H1 (cell line): Measurements from ENCODE around the gene TBCE. TPM values are rescaled to one million over a fixed set of nuclear protein-coding genes. Genes with fewer than 3 reads are reported as not detected.

Source experiments
- CTCF ChIA-PET: fragments of 300-600 bp; sonication (Branson Sonifier 250); formaldehyde crosslinking; loops from one replicate; lab custom pipeline; 2021; ENCODE audit not compliant: partially characterized antibody; lab: Charles Lee
- POLR2A ChIA-PET: fragments of 300-600 bp; sonication (Branson Sonifier 250); formaldehyde crosslinking; loops from one replicate; lab custom pipeline; 2021; ENCODE audit warnings: inconsistent platforms; ENCODE audit not compliant: partially characterized antibody; lab: Charles Lee
- DNase-seq, 2 experiments: peaks; one replicate each; pipeline versions ENCODE4 v3.0.0 to v3.0.0-alpha.2; 2010 to 2022; ENCODE audit warnings: low spot score in 2 of 2, low read depth in 1 of 2, mixed read lengths in 1 of 2
- FAIRE-seq: peaks from 2 replicates; lab custom pipeline; 2011; peaks lifted over from hg19 to GRCh38; lab: Jason Lieb, UNC
- H2AFZ ChIP-seq: 2 replicates; pipeline ENCODE4 v1.8.1; 2012; ENCODE audit warnings: low read length, inconsistent platforms
- H2AK5ac ChIP-seq: 2 replicates; pipeline ENCODE4 v1.6.1; 2013; ENCODE audit warnings: low read depth, low read length
- H2BK120ac ChIP-seq: replicated peaks from 2 replicates; pipeline ENCODE3; 2013; ENCODE audit warnings: low read depth, low read length, inconsistent platforms
- H2BK12ac ChIP-seq: 2 replicates; pipeline ENCODE4 v1.6.1; 2013; ENCODE audit warnings: low read depth, low read length
- H2BK15ac ChIP-seq: 2 replicates; pipeline ENCODE4 v1.6.1; 2013; ENCODE audit warnings: low read length
- H2BK20ac ChIP-seq: 2 replicates; pipeline ENCODE4 v1.6.1; 2013; ENCODE audit warnings: low read length
- H2BK5ac ChIP-seq: 2 replicates; pipeline ENCODE4 v1.6.1; 2013; ENCODE audit warnings: low read depth, low read length
- H3K14ac ChIP-seq: 2 replicates; pipeline ENCODE4 v1.6.1; 2013; ENCODE audit warnings: inconsistent platforms; ENCODE audit not compliant: insufficient read length
- H3K18ac ChIP-seq: 2 replicates; pipeline ENCODE4 v1.6.1; 2013; ENCODE audit warnings: low read length; ENCODE audit errors: extremely low read depth
- H3K23ac ChIP-seq: 2 replicates; pipeline ENCODE4 v1.6.1; 2013; ENCODE audit warnings: inconsistent platforms; ENCODE audit not compliant: insufficient read length
- H3K23me2 ChIP-seq: 2 replicates; pipeline ENCODE4 v1.6.1; 2013; ENCODE audit warnings: low read depth, low read length
- H3K27ac ChIP-seq: 2 replicates; pipeline ENCODE4 v1.6.1; 2011; ENCODE audit warnings: low read depth, low read length, inconsistent platforms
- H3K27me3 ChIP-seq, 4 experiments: replicated peaks in 1 of 4; 1 replicate in 1 of 4; 2 replicates in 3 of 4; pipeline versions ENCODE4 v1.6.1 to v1.8.1; 2011 to 2013; ENCODE audit warnings: low read length in 3 of 4, mild to moderate bottlenecking in 3 of 4, inconsistent platforms in 2 of 4, mixed read lengths in 2 of 4, moderate library complexity in 1 of 4; ENCODE audit not compliant: control insufficient read depth in 3 of 4, insufficient read depth in 3 of 4; ENCODE audit errors: extremely low read depth in 1 of 4
- H3K36me3 ChIP-seq, 4 experiments: 2 replicates each; pipeline versions ENCODE4 v1.6.1 to v1.8.1; 2011 to 2013; ENCODE audit warnings: mild to moderate bottlenecking in 4 of 4, low read length in 3 of 4, moderate library complexity in 2 of 4, control low read depth in 1 of 4, inconsistent platforms in 1 of 4; ENCODE audit not compliant: insufficient read depth in 4 of 4, control insufficient read depth in 2 of 4
- H3K4ac ChIP-seq: replicated peaks from 2 replicates; pipeline ENCODE3; 2013; ENCODE audit warnings: low read length, low read depth, mixed read lengths, inconsistent platforms; ENCODE audit not compliant: insufficient read length
- H3K4me1 ChIP-seq, 4 experiments: replicated peaks in 1 of 4; 1 replicate in 1 of 4; 2 replicates in 3 of 4; pipeline versions ENCODE4 v1.6.1 to v1.8.1; 2011 to 2013; ENCODE audit warnings: low read length in 3 of 4, inconsistent platforms in 2 of 4, mixed read lengths in 1 of 4; ENCODE audit not compliant: insufficient read depth in 4 of 4, control insufficient read depth in 3 of 4
- H3K4me2 ChIP-seq, 2 experiments: 2 replicates each; pipeline versions ENCODE4 v1.6.1 to v1.8.1; 2011 to 2013; ENCODE audit warnings: low read depth in 2 of 2, low read length in 2 of 2, control low read depth in 1 of 2, inconsistent platforms in 1 of 2, mild to moderate bottlenecking in 1 of 2; ENCODE audit not compliant: insufficient read depth in 1 of 2
- H3K4me3 ChIP-seq, 4 experiments: fragments of 200-600, 300-600 bp in 1 of 4; sonication (generic), shearing (Covaris generic), sonication (Bioruptor Twin) in 1 of 4; 2 replicates each; pipeline versions ENCODE4 v1.5.1 to v1.8.1; 2011 to 2016; ENCODE audit warnings: low read length in 4 of 4, low read depth in 3 of 4, control low read depth in 2 of 4, inconsistent platforms in 2 of 4, mild to moderate bottlenecking in 2 of 4, mixed read lengths in 1 of 4, moderate library complexity in 1 of 4; ENCODE audit not compliant: insufficient read depth in 2 of 4; ENCODE audit errors: extremely low read depth in 1 of 4
- H3K56ac ChIP-seq: replicated peaks from 2 replicates; pipeline ENCODE3; 2013; ENCODE audit warnings: low read depth, mild to moderate bottlenecking, mixed read lengths, low read length, inconsistent platforms; ENCODE audit not compliant: insufficient read length
- H3K79me1 ChIP-seq: 2 replicates; pipeline ENCODE4 v1.6.1; 2013; ENCODE audit warnings: low read depth, low read length, control low read depth
- H3K79me2 ChIP-seq, 2 experiments: 2 replicates each; pipeline versions ENCODE4 v1.6.1 to v1.8.1; 2012 to 2013; ENCODE audit warnings: low read length in 2 of 2, mild to moderate bottlenecking in 2 of 2, inconsistent platforms in 1 of 2; ENCODE audit not compliant: insufficient read depth in 2 of 2, control insufficient read depth in 1 of 2
- H3K9ac ChIP-seq, 4 experiments: replicated peaks in 1 of 4; 1 replicate in 1 of 4; 2 replicates in 3 of 4; pipeline versions ENCODE4 v1.6.1 to v1.8.1; 2011 to 2013; ENCODE audit warnings: low read depth in 3 of 4, low read length in 3 of 4, control low read depth in 2 of 4, mild to moderate bottlenecking in 2 of 4, moderate library complexity in 2 of 4, inconsistent platforms in 1 of 4; ENCODE audit errors: extremely low read depth in 1 of 4
- H3K9me3 ChIP-seq, 2 experiments: 2 replicates each; pipeline versions ENCODE4 v1.6.1 to v1.8.1; 2012 to 2013; ENCODE audit warnings: mild to moderate bottlenecking in 2 of 2, moderate library complexity in 2 of 2, control low read depth in 1 of 2, inconsistent platforms in 1 of 2, low read depth in 1 of 2, low read length in 1 of 2, mixed read lengths in 1 of 2; ENCODE audit not compliant: insufficient read depth in 2 of 2
- H4K20me1 ChIP-seq, 2 experiments: replicated peaks in 1 of 2; 2 replicates each; pipeline versions ENCODE3 to v1.8.1; 2011 to 2013; ENCODE audit warnings: inconsistent platforms in 2 of 2, low read length in 2 of 2, mild to moderate bottlenecking in 1 of 2; ENCODE audit not compliant: insufficient read depth in 2 of 2, control insufficient read depth in 1 of 2
- H4K5ac ChIP-seq: 2 replicates; pipeline ENCODE4 v1.6.1; 2013; ENCODE audit warnings: low read length, low read depth, mixed read lengths, inconsistent platforms; ENCODE audit not compliant: insufficient read length
- H4K8ac ChIP-seq: 2 replicates; pipeline ENCODE4 v1.8.0; 2013; ENCODE audit warnings: mild to moderate bottlenecking, moderate library complexity, low read length, inconsistent platforms; ENCODE audit not compliant: insufficient read depth; ENCODE audit errors: extremely low read depth
- H4K91ac ChIP-seq: replicated peaks from 2 replicates; pipeline ENCODE3; 2013; ENCODE audit warnings: low read length, mixed read lengths, inconsistent platforms; ENCODE audit not compliant: insufficient read length
- BACH1 ChIP-seq: IDR thresholded peaks from 2 replicates; pipeline ENCODE4 v1.6.1; 2012; ENCODE audit warnings: low read length, improper control_type of control experiment
- CBX5 ChIP-seq: fragments of 300-800, 300-1000 bp; sonication (generic); IDR thresholded peaks from 2 replicates; pipeline ENCODE4 v1.7.1; 2016; ENCODE audit warnings: antibody characterized with exemption, low read length, low read depth
- CTBP2 ChIP-seq: IDR thresholded peaks from 2 replicates; pipeline ENCODE4 v1.7.0; 2011; ENCODE audit warnings: borderline replicate concordance, mild to moderate bottlenecking, moderate library complexity, mixed read lengths, low read length; ENCODE audit not compliant: insufficient read depth, insufficient read length
- EGR1 ChIP-seq: IDR thresholded peaks from 2 replicates; pipeline ENCODE4 v1.6.1; 2011; ENCODE audit warnings: low read depth, low read length, borderline replicate concordance
- EZH2 ChIP-seq: fragments of 200-600 bp; sonication (generic); IDR thresholded peaks from 2 replicates; pipeline ENCODE4 v1.7.1; 2012; ENCODE audit warnings: low read depth, mild to moderate bottlenecking, moderate library complexity, low read length, inconsistent platforms; ENCODE audit not compliant: severe bottlenecking
- NANOG ChIP-seq: IDR thresholded peaks from 2 replicates; pipeline ENCODE4 v1.6.1; 2011; ENCODE audit warnings: low read length, low read depth, mild to moderate bottlenecking, inconsistent platforms; ENCODE audit not compliant: insufficient read depth, poor library complexity, severe bottlenecking
- NRF1 ChIP-seq: IDR thresholded peaks from 2 replicates; pipeline ENCODE4 v1.6.1; 2011; ENCODE audit warnings: mild to moderate bottlenecking, low read depth, low read length, improper control_type of control experiment
- POLR2A ChIP-seq, 2 experiments: IDR thresholded peaks; 1 replicate in 1 of 2; 2 replicates in 1 of 2; pipeline ENCODE4 v1.6.1; 2011; ENCODE audit warnings: low read depth in 2 of 2, low read length in 2 of 2, mild to moderate bottlenecking in 2 of 2; ENCODE audit errors: control extremely low read depth in 1 of 2
- SUZ12 ChIP-seq: fragments of 200-600 bp; sonication (generic); IDR thresholded peaks from 2 replicates; pipeline ENCODE4 v1.6.1; 2012; ENCODE audit warnings: mild to moderate bottlenecking, inconsistent platforms, low read length, moderate library complexity, mixed read lengths
- TAF1 ChIP-seq: IDR thresholded peaks from 2 replicates; pipeline ENCODE4 v1.6.1; 2011; ENCODE audit warnings: mild to moderate bottlenecking, low read depth, low read length
- TBP ChIP-seq: IDR thresholded peaks from 2 replicates; pipeline ENCODE4 v1.6.1; 2011; ENCODE audit warnings: low read depth, low read length, improper control_type of control experiment
- WGBS, 2 experiments: shearing (Covaris generic) in 1 of 2; methylation state at CpG; one replicate each; pipeline versions ENCODE4 v1.1.6 to v1.1.7; 2013 to 2015; ENCODE audit warnings: low lambda C conversion rate in 2 of 2, mixed read lengths in 2 of 2, inconsistent platforms in 1 of 2, low coverage in 1 of 2, missing lambda C conversion rate in 1 of 2; ENCODE audit not compliant: insufficient replicate concordance in 2 of 2, insufficient coverage in 1 of 2, insufficient read length in 1 of 2; ENCODE audit errors: extremely low coverage in 1 of 2, missing lambda C conversion rate in 1 of 2; 5-methylcytosine and 5-hydroxymethylcytosine counted together
- polyA plus RNA-seq, 7 experiments: library from polyadenylated mRNA; depleted of rRNA in 3 of 7; stranded (reverse) in 5 of 7; unstranded in 2 of 7; fragments of >200 nt in 5 of 7; fragments of 200-250 nt in 2 of 7; gene quantifications; 1 replicate in 5 of 7; 2 replicates in 1 of 7; 4 replicates in 1 of 7; pipeline versions ENCODE4 v1.2.1 to v1.2.3, GENCODE V29; 2011 to 2013; ENCODE audit warnings: missing spikeins in 2 of 7, mixed read lengths in 2 of 7
- total RNA-seq: library from RNA; stranded (reverse); fragmentation: NEBNext Ultra II Directional; extraction: Animal tissue kit (Norgen Biotek cat#: 25700); gene quantifications from 2 replicates; pipeline ENCODE4 v1.2.1, GENCODE V29; 2021
- TF ChIP-seq, protein P1 (sequence below): IDR thresholded peaks from 2 replicates; pipeline ENCODE4 v1.6.1; 2012; ENCODE audit warnings: inconsistent platforms
- TF ChIP-seq, protein P2 (sequence below): IDR thresholded peaks from 2 replicates; pipeline ENCODE4 v1.6.1; 2012; ENCODE audit warnings: low read length, inconsistent platforms

TBCE gene
- total and polyA plus RNA-seq, 2 of the 8 experiments (the other 6 are each of a cell fraction or from before 2014, with no cell fraction given): 22.7 to 42.9 TPM

DNA sequence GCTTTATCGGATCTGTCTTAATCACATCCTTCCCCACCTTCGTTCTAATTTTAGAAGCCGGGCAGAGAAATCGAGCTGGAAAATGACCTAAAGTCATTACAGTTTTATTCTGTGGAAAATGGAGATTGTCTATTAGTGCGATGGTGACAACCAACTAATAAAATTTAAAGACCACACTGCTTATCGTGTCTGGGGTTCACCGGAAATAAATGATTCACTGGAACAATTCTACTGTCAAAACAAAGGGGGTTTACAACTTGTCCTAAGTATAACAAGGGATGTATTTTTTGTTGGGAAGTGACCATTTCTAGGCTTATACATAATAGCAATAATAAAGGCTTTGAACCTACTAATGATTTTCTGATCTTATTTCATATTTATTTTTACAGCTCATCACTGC lies 81.4 kb downstream of the TBCE start:
- H3K79me1 ChIP-seq: no peaks in the 10 kb centered on the region
- CTCF ChIA-PET: no interaction called here
- no peak overlapping the region for H4K91ac ChIP-seq
- FAIRE-seq (no peak), DNase-seq (no peak)
- peaks cover 8 to 68% (median 49%) of the 10 kb centered on the region in 4 experiments for H3K36me3 ChIP-seq
- H3K4me3 ChIP-seq: no peak overlapping the region
- H3K14ac ChIP-seq: no peak overlapping the region
- no peak overlapping the region for H2BK20ac ChIP-seq
- no peak overlapping the region for H2BK120ac ChIP-seq
- H3K23me2 ChIP-seq: no peaks in the 10 kb centered on the region
- no peak overlapping the region for H2BK5ac ChIP-seq
- H3K79me2 ChIP-seq: no peaks in the 10 kb centered on the region
- no peak overlapping the region for H2BK12ac ChIP-seq
- no peaks in the 10 kb centered on the region for H3K27me3 ChIP-seq
- 98% methylated on average over 7 of the region's 7 CpGs; no CpG with 5 or more reads in 1 of the 2 experiments for WGBS, 2 experiments
- H3K4me1 ChIP-seq: no peaks in the 10 kb centered on the region
- H2BK15ac ChIP-seq: no peak overlapping the region
- H3K56ac ChIP-seq: no peak overlapping the region
- no peak overlapping the region for H4K5ac ChIP-seq
- POLR2A ChIA-PET: no interaction called here
- no peak overlapping the region for H3K4ac ChIP-seq
- H4K20me1 ChIP-seq: peaks cover 0 to 3% of the 10 kb centered on the region in 2 experiments
- no peaks in the 10 kb centered on the region for H3K9me3 ChIP-seq
- no peak overlapping the region for H2AFZ ChIP-seq
- H3K18ac ChIP-seq: no peak overlapping the region
- H3K23ac ChIP-seq: no peak overlapping the region
- no peak overlapping the region for H3K27ac ChIP-seq
- no peak overlapping the region for H4K8ac ChIP-seq
- no peak overlapping the region for H3K9ac ChIP-seq
- H2AK5ac ChIP-seq: no peak overlapping the region
- no peak overlapping the region for H3K4me2 ChIP-seq
- no peak for TF ChIP-seq CTBP2
- no peak for TF ChIP-seq EGR1
- no peak for TF ChIP-seq POLR2A (IDR thresholded peaks at IDR 0.05; ENCODE audit: control extremely low read depth in 1 of 2, low read depth in 2 of 2, low read length in 2 of 2)
- no peak for TF ChIP-seq TAF1
- TF ChIP-seq TBP: no peak
- TF ChIP-seq SUZ12: no peak
- no peak for TF ChIP-seq NANOG
- TF ChIP-seq BACH1: no peak
- TF ChIP-seq, protein P1, sequence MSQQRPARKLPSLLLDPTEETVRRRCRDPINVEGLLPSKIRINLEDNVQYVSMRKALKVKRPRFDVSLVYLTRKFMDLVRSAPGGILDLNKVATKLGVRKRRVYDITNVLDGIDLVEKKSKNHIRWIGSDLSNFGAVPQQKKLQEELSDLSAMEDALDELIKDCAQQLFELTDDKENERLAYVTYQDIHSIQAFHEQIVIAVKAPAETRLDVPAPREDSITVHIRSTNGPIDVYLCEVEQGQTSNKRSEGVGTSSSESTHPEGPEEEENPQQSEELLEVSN: no peak
- no peak for TF ChIP-seq CBX5
- TF ChIP-seq, protein P2, sequence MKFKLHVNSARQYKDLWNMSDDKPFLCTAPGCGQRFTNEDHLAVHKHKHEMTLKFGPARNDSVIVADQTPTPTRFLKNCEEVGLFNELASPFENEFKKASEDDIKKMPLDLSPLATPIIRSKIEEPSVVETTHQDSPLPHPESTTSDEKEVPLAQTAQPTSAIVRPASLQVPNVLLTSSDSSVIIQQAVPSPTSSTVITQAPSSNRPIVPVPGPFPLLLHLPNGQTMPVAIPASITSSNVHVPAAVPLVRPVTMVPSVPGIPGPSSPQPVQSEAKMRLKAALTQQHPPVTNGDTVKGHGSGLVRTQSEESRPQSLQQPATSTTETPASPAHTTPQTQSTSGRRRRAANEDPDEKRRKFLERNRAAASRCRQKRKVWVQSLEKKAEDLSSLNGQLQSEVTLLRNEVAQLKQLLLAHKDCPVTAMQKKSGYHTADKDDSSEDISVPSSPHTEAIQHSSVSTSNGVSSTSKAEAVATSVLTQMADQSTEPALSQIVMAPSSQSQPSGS: no peak
- no peak for TF ChIP-seq NRF1
- no peak for TF ChIP-seq EZH2
